IPS-18c (cell line): ENCODE data around the gene SLC44A4.
"Not testable (repeated sequence)": the region's sequence is repeated elsewhere in the genome, so short reads cannot be mapped to it uniquely, and the experiment has no call there.

Experiments used
- H3K4me3 ChIP-seq: 2 replicates; pipeline ENCODE4 v1.7.0; 2013; ENCODE audit warnings: low read depth, mild to moderate bottlenecking, low read length, moderate library complexity; ENCODE audit not compliant: insufficient read depth
- H3K9me3 ChIP-seq: one replicate; pipeline ENCODE4 v1.6.1; 2013; ENCODE audit warnings: mild to moderate bottlenecking, low read length, moderate library complexity; ENCODE audit not compliant: control insufficient read depth, insufficient read depth

SLC44A4 gene

GRCh38 chr6:31878726-31879125 lies at the start of gene SLC44A4:
Gene SLC44A4 (minus strand): TSS chr6:31878997. CDS start chr6:31878980, 17 bp downstream.
- Histone ChIP-seq H3K4me3 (peak within 1 kb of the TSS; percentile 9; the same call in 1 of the 2 replicates), H3K9me3 (no peaks in the 10 kb centered on the region)

GRCh38 chr6:31928672-31928939 lies 49.8 kb upstream of the SLC44A4 start:
- Histone ChIP-seq H3K4me3 (no peak overlapping the region), H3K9me3 (no peaks in the 10 kb centered on the region)

GRCh38 chr6:31927863-31928671 lies 49.3 kb upstream of the SLC44A4 start:
- no peaks in the 10 kb centered on the region for H3K9me3 ChIP-seq
- no peak overlapping the region for H3K4me3 ChIP-seq

GRCh38 chr6:31927242-31927862 lies 48.6 kb upstream of the SLC44A4 start, which contains the start of gene C2:
Gene C2 (plus strand): TSS chr6:31927717. CDS start chr6:31927753, 36 bp downstream.
- Histone ChIP-seq H3K9me3 (no peaks in the 10 kb centered on the region), H3K4me3 (no peak within 1 kb of the TSS)

- H3K9me3 ChIP-seq = no peaks in the 10 kb centered on the region
Observed at GRCh38 chr6:31922942-31923341, 44.1 kb upstream of the SLC44A4 start.

GRCh38 chr6:31920811-31921210 lies 42.0 kb upstream of the SLC44A4 start:
- Histone ChIP-seq H3K9me3 (no peaks in the 10 kb centered on the region), H3K4me3 (no peak overlapping the region)

More at GRCh38 chr6:31922942-31923341, 44.1 kb upstream of the SLC44A4 start:
- no peak overlapping the region for H3K4me3 ChIP-seq

- H3K4me3 ChIP-seq = no peak overlapping the region
- no peaks in the 10 kb centered on the region for H3K9me3 ChIP-seq
Observed at GRCh38 chr6:31919624-31920303, 41.0 kb upstream of the SLC44A4 start.

- Histone ChIP-seq H3K9me3 (no peaks in the 10 kb centered on the region), H3K4me3 (no peak overlapping the region)
Observed at GRCh38 chr6:31918069-31918720, 39.4 kb upstream of the SLC44A4 start.

GRCh38 chr6:31915756-31916155 lies 37.0 kb upstream of the SLC44A4 start:
- no peaks in the 10 kb centered on the region for H3K9me3 ChIP-seq

GRCh38 chr6:31915351-31915750 lies 36.6 kb upstream of the SLC44A4 start:
- no peak overlapping the region for H3K4me3 ChIP-seq

More at GRCh38 chr6:31915756-31916155, 37.0 kb upstream of the SLC44A4 start:
- no peak overlapping the region for H3K4me3 ChIP-seq

GRCh38 chr6:31911826-31912585 lies 33.2 kb upstream of the SLC44A4 start:
- H3K9me3 ChIP-seq = no peaks in the 10 kb centered on the region
- H3K4me3 ChIP-seq = no peak overlapping the region

More at GRCh38 chr6:31915351-31915750, 36.6 kb upstream of the SLC44A4 start:
- H3K9me3 ChIP-seq = no peaks in the 10 kb centered on the region

GRCh38 chr6:31909298-31909697 lies 30.5 kb upstream of the SLC44A4 start:
- H3K4me3 ChIP-seq, H3K9me3 ChIP-seq: not testable (repeated sequence)

GRCh38 chr6:31908791-31909190 lies 30.0 kb upstream of the SLC44A4 start:
- Histone ChIP-seq H3K4me3 (no peak overlapping the region), H3K9me3 (no peaks in the 10 kb centered on the region)

- not testable (repeated sequence) for H3K4me3 ChIP-seq, H3K9me3 ChIP-seq
Observed at GRCh38 chr6:31908255-31908654, 29.5 kb upstream of the SLC44A4 start.

GRCh38 chr6:31907158-31907813 lies 28.5 kb upstream of the SLC44A4 start:
- no peaks in the 10 kb centered on the region for H3K9me3 ChIP-seq
- no peak overlapping the region for H3K4me3 ChIP-seq

- not testable (repeated sequence) for H3K9me3 ChIP-seq, H3K4me3 ChIP-seq
Observed at GRCh38 chr6:31906727-31907126, 27.9 kb upstream of the SLC44A4 start.
